Measurements from ENCODE around the gene CTAGE1.
"Not testable (repeated sequence)": the region's sequence is repeated elsewhere in the genome, so short reads cannot be mapped to it uniquely, and the experiment has no call there.

Gene CTAGE1

DNA sequence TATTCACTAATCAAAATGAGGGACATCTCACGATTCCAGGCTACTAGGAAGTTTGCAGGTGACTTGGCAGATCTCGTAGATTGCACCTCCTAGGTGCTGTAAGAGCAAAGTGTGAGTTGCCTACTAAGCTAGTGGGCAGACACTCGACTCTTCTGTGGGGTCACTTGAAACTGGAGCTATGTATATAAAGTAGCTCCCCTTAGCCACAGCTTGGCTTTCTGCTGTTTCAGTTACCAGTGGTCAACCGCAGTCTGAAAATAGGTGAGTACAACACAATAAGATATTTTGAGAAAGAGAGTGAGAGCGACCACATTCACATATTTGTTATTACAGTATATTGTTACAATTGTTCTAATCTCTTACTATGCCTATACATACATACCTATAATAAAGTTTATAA is 23.3 kb downstream of the CTAGE1 start:
- in situ Hi-C loops (cut with MboI; ENCODE audit: low sequenced_read_pairs): no loop called here
- Histone ChIP-seq H3K36me3 (replicated peaks) (no peaks in the 10 kb centered on the region), H3K4me3 (no peak overlapping the region), H3K9me3 (no peaks in the 10 kb centered on the region), H3K27me3 (ENCODE audit: low read depth) (no peaks in the 10 kb centered on the region; the same call in 1 of the 2 replicates), H3K4me1 (no peaks in the 10 kb centered on the region)
- DNase-seq (ENCODE audit: low spot score in 2 of 2): no peak

GRCh38 chr18:22393164-22393563 is 24.6 kb downstream of the CTAGE1 start:
- DNase-seq (ENCODE audit: low spot score in 2 of 2); H3K4me1 ChIP-seq; in situ Hi-C loops (cut with MboI; ENCODE audit: low sequenced_read_pairs); H3K27me3 ChIP-seq (ENCODE audit: low read depth); H3K4me3 ChIP-seq; H3K9me3 ChIP-seq; H3K36me3 ChIP-seq (replicated peaks): not testable (repeated sequence)

DNA sequence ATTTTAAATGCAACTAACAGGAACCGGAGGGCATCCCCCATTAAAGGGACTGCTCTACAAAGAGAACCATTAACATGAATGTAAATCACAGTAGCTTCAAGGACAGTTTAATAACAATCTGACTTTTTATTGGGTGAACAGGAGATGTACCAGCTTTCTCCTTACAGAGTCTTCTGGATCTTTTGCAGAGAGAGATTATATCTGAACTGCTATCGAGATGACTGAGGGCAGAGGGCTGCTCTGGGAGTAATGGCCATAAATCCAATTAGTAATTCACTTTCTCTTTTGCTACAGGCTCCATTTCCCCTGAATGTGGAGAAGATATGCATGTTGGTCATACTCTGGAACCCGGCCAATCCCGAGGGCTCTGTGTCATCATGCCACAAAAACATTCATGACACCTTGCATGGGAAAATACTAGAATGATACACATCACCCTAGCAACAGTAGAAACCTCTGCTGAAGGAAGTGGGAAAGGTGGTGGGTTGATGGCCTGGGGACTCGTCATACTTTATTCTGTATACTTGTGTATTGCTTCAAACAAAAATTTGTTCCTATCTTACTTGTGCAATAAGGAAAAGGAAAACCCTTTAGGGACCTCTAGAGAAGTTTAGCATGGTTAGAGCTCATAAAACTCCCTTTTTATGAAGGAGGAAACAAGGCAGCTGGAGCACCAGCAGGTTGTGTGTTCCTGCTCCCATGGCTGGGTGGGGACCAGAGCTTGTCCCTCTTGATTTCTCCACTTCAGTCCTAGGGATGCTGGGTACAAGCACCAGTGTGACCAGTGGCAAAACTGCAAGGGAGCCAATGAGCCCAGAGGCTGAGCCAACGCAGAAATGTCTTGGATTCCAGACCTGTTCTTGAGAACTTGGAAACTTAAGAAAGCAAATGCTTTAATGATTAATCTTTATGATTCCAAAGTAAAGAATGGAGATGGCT is 26.0 kb downstream of the CTAGE1 start:
- DNase-seq (ENCODE audit: low spot score in 2 of 2): no peak
- Histone ChIP-seq H3K4me1 (no peaks in the 10 kb centered on the region), H3K4me3 (no peak overlapping the region), H3K36me3 (replicated peaks) (no peaks in the 10 kb centered on the region), H3K27me3 (ENCODE audit: low read depth) (no peaks in the 10 kb centered on the region; the same call in 1 of the 2 replicates), H3K9me3 (no peaks in the 10 kb centered on the region)
- in situ Hi-C loops (cut with MboI; ENCODE audit: low sequenced_read_pairs): no loop called here

GRCh38 chr18:22387787-22388186 is 29.9 kb downstream of the CTAGE1 start:
- Histone ChIP-seq H3K36me3 (replicated peaks) (no peaks in the 10 kb centered on the region), H3K27me3 (ENCODE audit: low read depth) (peaks cover 5% of the 10 kb centered on the region; the same call in 1 of the 2 replicates), H3K9me3 (no peaks in the 10 kb centered on the region), H3K4me3 (no peak overlapping the region), H3K4me1 (no peaks in the 10 kb centered on the region)
- in situ Hi-C loops (cut with MboI; ENCODE audit: low sequenced_read_pairs): no loop called here
- no peak for DNase-seq (ENCODE audit: low spot score in 2 of 2)

DNA sequence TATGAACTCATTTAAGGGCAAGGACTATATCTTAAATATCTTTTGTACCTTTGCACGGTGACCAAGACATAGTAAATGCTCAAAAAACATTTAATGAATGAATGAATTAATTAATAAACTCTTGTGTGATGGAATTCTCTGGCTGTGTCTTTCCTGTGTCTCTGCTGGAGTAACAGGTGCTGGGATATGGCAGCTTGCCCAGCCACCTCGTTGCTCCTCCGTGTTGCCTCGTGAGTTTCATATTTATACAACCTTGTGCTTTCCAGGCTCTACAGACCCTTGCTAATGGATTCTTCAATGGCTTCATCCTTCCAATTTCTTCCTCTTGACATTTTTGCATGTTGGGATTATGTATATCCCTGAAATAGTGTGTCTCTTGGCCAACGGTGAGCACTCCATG is 30.4 kb downstream of the CTAGE1 start:
- no peaks in the 10 kb centered on the region for H3K4me1 ChIP-seq
- no peaks in the 10 kb centered on the region for H3K36me3 ChIP-seq (replicated peaks)
- in situ Hi-C loops (cut with MboI; ENCODE audit: low sequenced_read_pairs): no loop called here
- H3K27me3 ChIP-seq (ENCODE audit: low read depth): peaks cover 5% of the 10 kb centered on the region; the same call in 1 of the 2 replicates
- no peaks in the 10 kb centered on the region for H3K9me3 ChIP-seq
- no peak for DNase-seq (ENCODE audit: low spot score in 2 of 2)
- no peak overlapping the region for H3K4me3 ChIP-seq

GRCh38 chr18:22385718-22386117 is 32.0 kb downstream of the CTAGE1 start:
- H3K4me1 ChIP-seq: no peaks in the 10 kb centered on the region
- H3K27me3 ChIP-seq (ENCODE audit: low read depth): peaks cover 5% of the 10 kb centered on the region; the same call in 1 of the 2 replicates
- H3K9me3 ChIP-seq: no peaks in the 10 kb centered on the region
- no peak for DNase-seq (ENCODE audit: low spot score in 2 of 2)
- in situ Hi-C loops (cut with MboI; ENCODE audit: low sequenced_read_pairs): no loop called here
- H3K36me3 ChIP-seq (replicated peaks): no peaks in the 10 kb centered on the region
- H3K4me3 ChIP-seq: no peak overlapping the region

DNA sequence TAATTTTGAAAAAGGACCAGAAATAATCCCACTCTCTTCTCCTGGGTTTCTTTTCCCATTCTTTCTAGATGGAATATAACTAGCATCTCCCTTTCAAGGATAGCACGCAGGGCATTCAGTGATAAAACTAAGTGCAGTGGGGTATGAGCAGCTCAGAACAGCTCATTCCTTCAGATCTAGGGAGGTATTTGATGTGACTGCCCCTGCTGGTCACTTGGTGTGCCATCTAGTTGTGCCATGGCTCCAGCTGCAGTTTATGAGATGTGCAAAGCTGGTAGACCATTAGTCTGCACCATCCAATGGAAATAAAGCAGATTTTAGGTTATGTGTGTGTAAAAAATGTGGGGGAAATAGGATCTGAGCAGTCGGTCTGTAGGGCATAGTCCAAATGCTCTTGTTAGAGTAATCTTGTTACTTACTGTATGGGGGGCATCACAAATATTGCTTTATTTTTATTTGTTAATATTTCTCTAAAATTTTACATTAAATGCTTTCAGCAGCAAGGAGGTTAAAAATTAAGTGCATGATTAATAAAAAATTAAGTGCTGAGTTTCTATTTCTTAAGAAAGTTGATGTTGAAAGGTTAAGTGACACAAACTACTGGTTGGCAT is 38.9 kb downstream of the CTAGE1 start:
- in situ Hi-C loops (cut with MboI; ENCODE audit: low sequenced_read_pairs): no loop called here
- H3K36me3 ChIP-seq (replicated peaks): no peaks in the 10 kb centered on the region
- no peak overlapping the region for H3K4me3 ChIP-seq
- DNase-seq (ENCODE audit: low spot score in 2 of 2): peak in 1 of 2 experiments; percentile 24
- peaks cover 7% of the 10 kb centered on the region for H3K27me3 ChIP-seq (ENCODE audit: low read depth)
- no peaks in the 10 kb centered on the region for H3K9me3 ChIP-seq
- H3K4me1 ChIP-seq: no peaks in the 10 kb centered on the region

DNA sequence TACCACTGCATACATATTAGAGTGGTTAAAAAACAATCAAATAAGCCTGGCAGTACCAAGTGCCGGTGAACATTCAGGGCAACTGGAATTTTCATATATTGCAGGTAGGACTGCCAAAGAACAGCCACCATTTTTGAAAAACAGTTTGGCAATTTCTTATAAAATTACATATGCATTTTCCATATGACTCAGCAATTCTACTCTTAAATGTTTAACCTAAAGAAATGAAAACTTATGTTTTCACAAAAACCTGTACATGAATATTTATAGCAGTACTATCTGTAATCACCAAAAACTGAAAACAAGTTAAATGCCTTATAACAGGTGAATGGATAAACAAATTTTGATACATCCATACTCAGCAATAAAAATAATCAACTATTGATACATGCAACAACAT is 39.9 kb downstream of the CTAGE1 start:
- in situ Hi-C loops (cut with MboI; ENCODE audit: low sequenced_read_pairs): no loop called here
- Histone ChIP-seq H3K4me1 (no peaks in the 10 kb centered on the region), H3K27me3 (ENCODE audit: low read depth) (peaks cover 7% of the 10 kb centered on the region), H3K4me3 (no peak overlapping the region), H3K36me3 (replicated peaks) (no peaks in the 10 kb centered on the region), H3K9me3 (no peaks in the 10 kb centered on the region)
- DNase-seq (ENCODE audit: low spot score in 2 of 2): no peak

GRCh38 chr18:22370414-22370813 is 47.3 kb downstream of the CTAGE1 start:
- Histone ChIP-seq H3K4me1 (no peaks in the 10 kb centered on the region), H3K36me3 (replicated peaks) (no peaks in the 10 kb centered on the region), H3K27me3 (ENCODE audit: low read depth) (peaks cover 4% of the 10 kb centered on the region; the same call in 1 of the 2 replicates), H3K9me3 (no peaks in the 10 kb centered on the region), H3K4me3 (no peak overlapping the region)
- DNase-seq (ENCODE audit: low spot score in 2 of 2): no peak
- in situ Hi-C loops (cut with MboI; ENCODE audit: low sequenced_read_pairs): no loop called here

- H3K9me3 ChIP-seq: no peaks in the 10 kb centered on the region
- no peak overlapping the region for H3K4me3 ChIP-seq
- no peaks in the 10 kb centered on the region for H3K36me3 ChIP-seq (replicated peaks)
- no peak for DNase-seq (ENCODE audit: low spot score in 2 of 2)
- H3K27me3 ChIP-seq (ENCODE audit: low read depth): 0 out of 2 replicates have a peak, but pooled peaks cover 2% of the 10 kb centered on the region
- in situ Hi-C loops (cut with MboI; ENCODE audit: low sequenced_read_pairs): no loop called here
- no peaks in the 10 kb centered on the region for H3K4me1 ChIP-seq
Measured at GRCh38 chr18:22368021-22368420, 49.7 kb downstream of the CTAGE1 start.

GRCh38 chr18:22367303-22367702 is 50.4 kb downstream of the CTAGE1 start:
- no peaks in the 10 kb centered on the region for H3K36me3 ChIP-seq (replicated peaks)
- in situ Hi-C loops (cut with MboI; ENCODE audit: low sequenced_read_pairs): no loop called here
- H3K4me3 ChIP-seq: no peak overlapping the region
- no peaks in the 10 kb centered on the region for H3K4me1 ChIP-seq
- no peaks in the 10 kb centered on the region for H3K9me3 ChIP-seq
- H3K27me3 ChIP-seq (ENCODE audit: low read depth): 0 out of 2 replicates have a peak, but pooled peaks cover 2% of the 10 kb centered on the region
- no peak for DNase-seq (ENCODE audit: low spot score in 2 of 2)

DNA sequence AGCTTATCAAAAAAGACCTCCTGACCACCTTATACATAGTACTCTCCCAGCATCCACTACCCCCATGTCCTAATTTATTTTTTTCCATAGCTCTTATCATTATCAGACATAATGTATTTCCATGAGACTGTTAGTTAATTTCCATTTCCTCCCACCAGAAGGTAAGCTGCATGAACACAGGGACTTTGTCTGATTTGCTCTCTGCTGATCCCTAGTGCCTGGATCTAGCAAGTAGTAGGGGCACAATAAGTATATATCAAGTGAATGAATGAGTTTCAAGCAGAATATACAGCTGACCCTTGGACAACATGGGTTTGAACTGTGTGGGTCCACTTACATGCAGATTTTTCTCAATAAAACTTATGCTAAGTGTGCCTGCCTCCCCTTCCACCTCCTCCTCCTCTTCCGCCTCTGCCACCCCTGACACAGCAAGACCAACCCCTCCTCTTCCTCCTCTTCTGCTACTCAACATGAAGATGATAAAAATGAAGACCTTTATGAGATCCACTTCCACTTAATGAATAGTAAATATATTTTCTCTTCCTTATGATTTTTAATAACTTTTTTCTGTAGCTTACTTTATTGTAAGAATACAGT is 53.8 kb downstream of the CTAGE1 start:
- no peak for DNase-seq (ENCODE audit: low spot score in 2 of 2)
- H3K36me3 ChIP-seq (replicated peaks): no peaks in the 10 kb centered on the region

More for the DNA sequence above, 53.8 kb downstream of the CTAGE1 start:
- no peaks in the 10 kb centered on the region for H3K4me1 ChIP-seq
- no peak overlapping the region for H3K4me3 ChIP-seq
- in situ Hi-C loops (cut with MboI; ENCODE audit: low sequenced_read_pairs): no loop called here
- H3K27me3 ChIP-seq (ENCODE audit: low read depth): peaks cover 11% of the 10 kb centered on the region
- no peaks in the 10 kb centered on the region for H3K9me3 ChIP-seq
